CD1c-positive myeloid dendritic cell (primary cell): Measurements from ENCODE around the gene TSC22D2.
"Not testable (repeated sequence)": the region's sequence is repeated elsewhere in the genome, so short reads cannot be mapped to it uniquely, and the experiment has no call there.

Experiments
- DNase-seq: peaks from one replicate; pipeline ENCODE4 v3.0.0-alpha.2; 2016; ENCODE audit errors: extremely low spot score

TSC22D2 gene

DNA sequence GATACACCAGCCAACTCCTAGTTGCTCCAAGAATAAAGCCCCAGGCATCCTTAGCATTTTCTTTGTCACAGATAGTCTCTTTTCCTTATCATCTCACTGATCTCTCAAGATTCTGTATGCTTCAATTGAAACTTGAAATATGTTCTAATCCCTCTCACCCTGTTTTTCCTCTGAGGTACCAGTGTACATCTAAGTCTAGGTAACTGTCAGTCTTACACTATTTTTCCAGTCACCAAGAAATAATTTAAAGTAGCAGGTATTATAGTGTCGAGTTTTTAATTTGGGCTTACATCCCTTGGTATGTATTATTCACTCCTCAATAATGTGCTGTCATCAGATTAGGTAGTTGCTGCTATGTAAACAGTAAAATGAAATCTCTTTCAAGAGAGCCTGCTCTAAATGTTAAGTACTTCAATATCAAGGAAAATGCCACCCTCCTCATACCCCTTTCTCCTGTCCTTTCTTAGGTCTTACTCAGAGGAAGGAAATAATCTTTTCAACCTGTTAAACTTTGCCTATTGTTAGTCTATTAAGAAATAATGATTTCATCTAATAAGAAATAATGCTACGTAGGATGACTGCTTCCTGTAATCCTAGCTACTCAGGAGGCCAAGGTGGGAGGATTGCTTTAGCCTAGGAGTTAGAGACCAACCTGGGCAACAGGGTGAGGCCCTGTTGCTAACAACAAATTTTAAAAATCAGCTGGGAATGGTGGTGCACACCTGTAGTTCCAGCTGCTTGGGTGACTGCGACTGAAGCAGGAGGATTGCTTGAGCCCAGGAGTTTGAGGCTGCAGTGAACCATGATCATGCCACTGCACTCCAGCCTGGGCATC is 39.8 kb downstream of the TSC22D2 start:
- no peak for DNase-seq

DNA sequence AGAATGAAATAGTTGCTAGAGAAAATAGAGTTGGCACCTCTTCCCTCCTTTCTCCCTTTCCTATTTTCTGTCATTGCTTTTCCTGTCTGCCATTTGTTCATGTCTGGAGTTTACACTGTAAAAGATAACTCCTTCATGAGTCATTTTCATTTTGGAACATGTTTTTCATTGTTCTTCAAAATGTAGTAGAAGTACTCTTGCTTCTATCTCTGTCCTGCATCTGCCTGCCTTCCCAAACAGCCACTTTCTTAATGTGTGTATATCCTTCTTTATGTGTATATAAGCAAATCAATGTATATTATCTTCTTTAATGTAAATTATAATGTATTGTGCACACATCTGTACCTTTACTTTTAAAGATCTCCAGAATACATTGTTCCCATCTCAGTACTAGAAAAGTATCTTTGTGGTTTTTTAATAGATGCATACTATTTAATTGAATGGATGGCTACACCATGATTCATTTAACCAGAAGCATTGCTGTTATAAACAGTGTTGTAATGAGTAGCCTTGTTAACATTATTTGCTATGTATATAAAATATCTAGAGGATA is 41.1 kb downstream of the TSC22D2 start:
- DNase-seq = no peak

DNA sequence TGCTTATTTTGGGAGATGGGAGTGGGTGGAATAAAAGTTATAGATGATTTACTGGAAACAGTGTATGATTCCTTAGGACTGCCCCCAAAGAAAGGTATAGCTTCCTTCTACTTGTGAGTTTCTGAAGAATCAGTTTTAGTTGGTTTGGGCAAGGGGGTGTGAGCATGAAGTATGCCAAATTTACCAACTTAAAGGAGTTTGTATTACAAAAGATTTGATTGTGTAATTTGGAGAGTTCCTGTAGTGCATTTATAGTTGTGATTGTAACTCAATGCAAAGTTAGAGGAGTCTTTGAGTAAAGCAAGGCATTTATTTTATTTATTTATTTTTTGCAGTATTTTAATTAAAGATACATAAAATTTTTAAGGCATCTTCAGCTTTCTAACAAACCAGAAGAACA is 42.8 kb downstream of the TSC22D2 start:
- peak; percentile 17 for DNase-seq

DNA sequence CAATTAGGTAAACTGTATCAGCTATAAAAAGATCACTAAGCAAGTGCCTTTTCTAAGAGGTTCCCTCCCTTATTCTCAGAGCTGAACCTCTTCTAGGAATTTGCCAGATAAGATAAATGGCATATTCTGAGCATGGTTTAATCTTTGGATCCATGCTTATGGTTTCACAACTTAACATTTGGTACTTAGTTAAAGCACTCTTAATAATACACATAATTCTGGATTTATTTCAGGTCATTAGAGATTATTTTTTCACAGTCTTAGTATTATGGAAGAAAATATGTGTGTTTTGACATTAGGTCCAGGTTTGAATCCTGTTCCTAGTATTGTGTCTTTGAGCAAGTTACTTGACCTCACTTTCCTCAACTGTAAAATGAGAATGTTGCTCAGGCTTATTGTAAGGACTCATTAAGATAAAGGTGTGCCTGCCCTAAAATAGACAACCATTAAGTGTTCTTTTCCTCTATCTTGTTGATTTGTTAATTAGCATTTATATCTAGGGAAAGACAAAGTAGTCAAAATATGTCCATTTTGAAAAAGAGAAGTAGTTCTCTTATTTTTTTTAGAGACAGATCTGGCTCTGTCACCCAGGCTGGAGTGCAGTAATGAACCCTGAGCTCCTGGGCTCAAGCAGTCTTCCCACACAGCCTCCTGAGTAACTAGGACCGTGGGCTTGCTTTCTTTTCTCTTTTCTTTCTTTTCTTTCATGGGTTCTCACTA is 43.4 kb downstream of the TSC22D2 start:
- peak; percentile 21 for DNase-seq

DNA sequence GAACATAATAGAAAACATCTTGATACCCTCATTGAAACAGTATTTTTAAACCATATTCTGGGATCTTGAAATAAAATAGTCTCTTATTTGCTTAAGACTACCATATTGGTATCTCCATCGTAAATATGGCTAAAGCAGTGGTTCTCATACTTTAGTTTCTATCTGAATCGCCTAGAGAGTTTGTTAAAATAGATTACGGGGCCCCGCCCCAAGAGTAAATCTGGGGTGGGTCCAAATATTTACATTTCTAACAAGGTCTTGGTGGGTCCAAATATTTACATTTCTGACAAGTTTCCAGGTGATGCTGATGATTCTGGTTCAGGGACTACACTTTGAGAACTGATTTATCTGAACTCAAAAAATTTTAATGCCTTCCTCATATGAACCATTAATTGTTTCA is 45.3 kb downstream of the TSC22D2 start:
- no peak for DNase-seq

DNA sequence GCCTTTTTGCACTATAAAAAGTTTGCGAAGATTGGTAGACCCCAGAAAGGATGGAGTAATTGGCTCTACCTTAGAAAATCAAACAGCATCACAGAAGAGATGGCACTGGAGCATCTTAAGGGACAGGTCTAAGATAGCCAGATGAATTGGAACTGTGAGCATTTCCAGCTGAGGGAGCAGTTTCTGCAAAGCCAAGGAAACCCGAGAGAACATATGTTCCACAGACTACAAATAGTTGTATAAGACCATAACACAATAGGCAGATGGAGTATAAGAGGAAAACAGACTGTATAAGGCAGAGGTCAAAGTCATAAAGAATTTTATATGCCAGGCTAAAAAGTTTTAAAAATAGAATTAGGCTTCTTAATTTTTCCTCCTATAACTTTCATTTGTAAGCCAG is 46.0 kb downstream of the TSC22D2 start:
- DNase-seq = no peak

DNA sequence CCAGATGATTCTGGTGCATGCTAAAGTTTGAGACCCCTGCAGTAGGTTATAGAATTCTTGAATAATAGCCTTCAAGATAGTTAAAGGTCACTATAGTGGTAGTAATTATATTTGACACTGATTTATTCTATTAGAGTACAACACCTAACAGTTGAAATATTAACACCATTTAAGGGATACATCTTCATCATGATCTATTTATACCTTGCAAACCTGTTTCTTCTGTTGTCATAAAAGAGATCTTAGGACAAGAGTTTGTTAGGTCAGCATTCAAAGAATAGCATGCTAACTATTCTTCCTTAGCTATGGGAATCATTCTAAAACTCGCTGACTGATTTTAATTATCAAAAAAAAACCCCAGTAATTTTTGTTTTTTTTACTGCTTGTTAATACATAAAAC is 46.5 kb downstream of the TSC22D2 start:
- DNase-seq = no peak

DNA sequence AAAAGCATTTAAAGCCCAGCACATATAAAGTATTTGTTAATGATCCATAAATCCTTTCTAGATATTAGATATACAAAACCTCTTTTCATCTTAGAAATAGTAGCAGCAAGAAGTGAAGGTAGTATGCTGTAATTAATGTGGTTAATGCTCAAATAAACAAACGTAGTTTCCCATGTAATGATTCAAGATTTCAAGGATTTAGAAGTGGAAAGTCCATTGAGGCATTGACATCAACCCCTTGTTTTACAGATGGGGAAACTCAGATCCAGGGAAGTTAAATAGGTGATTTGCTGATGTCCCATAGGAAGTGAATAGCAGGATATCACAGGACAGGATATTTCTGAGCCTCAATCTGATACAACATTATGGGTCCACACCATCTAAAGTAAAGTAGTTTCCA is 47.2 kb downstream of the TSC22D2 start:
- no peak for DNase-seq

DNA sequence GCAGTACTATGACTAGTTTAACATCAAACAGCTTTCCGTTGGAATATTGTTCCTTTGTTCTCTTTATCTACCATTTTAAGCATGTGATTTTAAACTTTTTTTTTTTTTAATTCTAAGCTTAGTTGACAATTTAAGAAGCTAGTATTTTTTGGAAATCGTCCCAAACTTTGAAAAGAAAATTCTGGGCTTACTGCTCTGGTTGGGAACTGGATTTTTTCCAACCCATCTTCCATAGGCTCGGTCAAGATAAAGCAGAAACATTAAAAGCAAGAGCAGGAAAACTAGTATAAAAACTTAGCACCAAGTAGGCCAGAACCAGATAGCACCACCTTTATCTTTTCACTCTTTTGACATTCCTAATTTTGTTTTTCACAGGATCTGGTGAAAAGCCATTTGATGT is 49.9 kb downstream of the TSC22D2 start:
- DNase-seq = no peak

DNA sequence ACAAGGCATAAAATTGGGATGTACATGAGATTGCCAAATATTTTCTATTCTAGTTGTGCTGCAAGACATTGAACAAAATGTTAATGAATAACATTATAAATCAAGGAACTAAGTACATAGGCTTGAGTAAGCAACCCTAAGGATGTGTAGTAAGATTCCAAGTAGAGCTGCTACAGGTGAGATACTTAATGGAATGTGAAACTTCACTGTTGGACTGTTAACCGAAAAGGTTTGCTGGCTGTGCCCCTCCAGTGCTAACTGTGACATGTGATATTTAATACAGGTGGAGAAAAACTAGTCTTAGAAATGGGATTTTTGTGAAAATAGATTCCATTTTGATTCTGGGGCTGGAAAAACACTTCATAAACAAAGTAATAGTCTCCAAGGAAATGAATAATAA is 52.4 kb downstream of the TSC22D2 start:
- no peak for DNase-seq

DNA sequence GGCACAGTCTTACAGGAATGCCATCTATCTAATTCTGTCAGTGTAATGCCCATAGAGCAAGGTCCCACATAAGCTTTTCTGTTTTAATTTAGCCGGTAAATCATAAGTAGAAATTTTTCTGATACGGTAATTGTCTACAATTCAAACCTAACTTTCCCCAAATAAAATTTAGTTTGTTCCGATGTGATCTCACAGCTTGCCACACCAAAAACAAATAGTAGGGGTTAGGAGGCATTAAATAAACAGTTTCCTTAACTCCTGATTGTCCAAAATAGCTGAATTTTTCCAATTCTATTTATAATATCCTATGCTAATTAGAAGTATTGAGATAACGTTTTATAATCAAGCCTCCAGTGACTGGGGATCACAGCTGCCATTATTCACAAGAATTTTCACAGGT is 53.3 kb downstream of the TSC22D2 start:
- DNase-seq = no peak

DNA sequence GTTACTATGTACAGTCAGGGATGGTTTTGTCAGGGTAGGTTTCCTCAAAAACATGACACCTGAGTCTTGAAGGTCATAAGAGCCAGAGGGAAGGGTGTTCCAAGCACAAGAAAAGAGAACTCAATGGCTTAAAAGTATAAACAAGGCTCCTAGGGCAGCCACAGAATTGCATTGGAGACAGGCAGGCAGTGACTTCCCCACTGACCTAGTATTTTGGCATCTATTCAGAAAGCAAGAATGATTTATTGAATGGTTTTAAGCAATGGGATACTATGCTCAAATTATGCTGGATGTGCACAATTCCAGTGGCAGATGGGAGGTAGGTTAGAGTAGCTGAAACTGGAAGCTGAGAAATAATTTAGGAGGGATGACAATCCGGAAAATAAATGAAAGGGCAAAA is 54.0 kb downstream of the TSC22D2 start:
- no peak for DNase-seq

DNA sequence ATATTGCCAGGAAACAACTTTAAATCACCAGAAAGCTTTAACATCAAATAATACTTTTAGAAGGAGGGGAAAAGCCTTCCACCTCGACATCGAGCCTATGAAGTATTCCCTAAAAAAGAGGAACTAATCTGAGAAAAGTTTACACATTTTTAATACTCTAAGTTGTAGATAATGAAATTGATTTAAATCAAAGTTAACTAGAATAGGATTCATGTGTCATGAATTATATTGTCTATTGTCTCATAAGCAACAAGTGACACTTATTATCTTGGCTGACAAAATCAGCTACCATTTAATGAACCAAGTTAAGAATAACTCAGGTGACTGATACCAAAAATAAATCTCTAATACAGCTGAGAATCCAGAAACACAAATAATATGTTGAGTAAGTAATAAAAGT is 56.6 kb downstream of the TSC22D2 start:
- no peak for DNase-seq

DNA sequence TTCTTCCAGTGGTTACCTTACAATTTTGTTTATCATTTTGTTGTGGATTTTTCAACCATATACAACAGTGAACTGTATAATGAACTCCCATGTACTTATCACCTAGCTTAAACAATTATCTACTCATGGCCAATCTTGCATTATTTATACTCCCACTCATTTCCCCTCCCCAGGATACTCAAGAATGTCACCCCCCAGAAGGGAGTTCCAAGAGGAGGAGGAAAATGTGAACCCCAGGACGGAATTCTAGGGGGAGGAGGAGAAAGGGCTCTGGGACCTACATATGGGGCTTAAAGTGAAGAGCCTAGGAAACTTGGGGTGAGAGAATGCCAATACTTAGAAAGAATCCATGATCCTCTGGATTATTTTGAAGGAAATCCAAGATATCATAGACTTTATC is 59.3 kb downstream of the TSC22D2 start:
- no peak for DNase-seq

DNA sequence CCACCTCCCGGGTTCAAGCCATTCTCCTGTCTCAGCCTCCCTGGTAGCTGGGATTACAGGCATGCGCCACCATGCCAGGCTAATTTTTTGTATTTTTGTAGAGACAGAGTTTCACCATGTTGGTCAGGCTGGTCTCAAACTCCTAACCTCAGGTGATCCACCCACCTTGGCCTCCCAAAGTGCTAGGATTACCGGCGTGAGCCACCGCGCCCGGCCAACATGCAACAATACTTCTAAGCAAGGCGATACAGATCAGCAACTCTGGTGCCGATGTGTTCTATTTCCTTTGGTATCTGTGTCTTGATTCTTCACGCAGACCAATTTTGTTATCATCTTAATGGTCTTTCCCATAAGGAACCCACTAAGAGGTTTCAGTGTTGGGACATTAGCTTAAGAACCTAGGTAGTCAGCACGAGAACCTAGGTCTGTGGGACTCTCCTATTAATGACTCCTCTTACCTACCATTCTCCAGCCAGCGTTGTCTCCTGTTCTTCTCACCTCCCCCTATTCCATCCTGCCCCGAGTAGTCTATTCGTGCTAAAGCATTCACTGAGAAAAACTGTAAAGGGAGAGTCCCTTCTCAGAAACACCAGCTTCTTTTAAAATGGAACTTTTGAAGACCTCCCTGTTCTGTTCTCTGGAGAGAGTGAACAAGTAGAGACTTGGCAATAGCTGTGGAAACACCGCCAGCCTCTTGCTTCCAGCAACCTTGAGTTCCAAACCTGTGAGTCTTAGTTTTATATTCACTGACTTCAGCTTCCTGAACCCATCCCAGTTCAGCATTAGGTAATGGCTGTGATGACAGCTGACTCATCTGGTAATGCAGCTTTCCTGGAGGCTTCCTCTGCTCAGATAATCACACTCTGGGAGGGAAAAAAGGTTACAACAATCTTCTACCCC is 61.2 kb downstream of the TSC22D2 start:
- DNase-seq = no peak

DNA sequence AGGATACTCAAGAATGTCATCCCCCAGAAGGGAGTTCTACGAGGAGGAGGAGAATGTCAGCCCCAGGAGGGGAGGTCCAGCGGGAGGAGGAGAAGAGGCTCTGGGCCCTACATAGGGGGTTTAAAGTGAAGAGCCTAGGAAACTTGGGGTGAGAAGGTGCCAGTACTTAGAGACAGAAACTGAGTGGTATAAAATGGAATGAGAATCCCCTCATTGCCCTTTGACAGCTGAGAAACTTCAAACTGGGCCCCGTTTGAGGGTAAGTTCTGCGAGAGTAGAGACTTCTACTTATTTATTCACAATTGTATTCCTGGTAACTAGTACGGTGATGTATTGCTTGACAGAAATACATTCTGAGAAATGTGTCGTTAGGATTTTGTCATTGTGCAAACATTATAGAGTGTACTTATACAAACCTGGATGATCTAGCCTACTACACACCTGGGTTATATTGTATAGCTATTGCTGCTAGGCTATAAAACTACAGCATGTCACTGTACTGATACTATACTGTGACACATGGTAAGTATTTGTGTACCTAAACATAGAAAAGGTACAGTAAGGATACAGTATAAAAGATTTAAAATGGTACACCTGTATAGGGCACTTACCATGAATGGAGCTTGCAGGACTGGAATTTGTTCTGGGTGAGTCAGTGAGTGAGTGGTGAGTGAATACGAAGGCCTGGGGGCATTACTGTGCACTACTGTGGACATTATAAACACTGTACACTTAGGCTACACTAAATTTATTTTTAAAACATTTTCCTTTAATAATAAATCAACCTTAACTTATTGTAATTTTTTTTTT is 62.0 kb downstream of the TSC22D2 start:
- no peak for DNase-seq

DNA sequence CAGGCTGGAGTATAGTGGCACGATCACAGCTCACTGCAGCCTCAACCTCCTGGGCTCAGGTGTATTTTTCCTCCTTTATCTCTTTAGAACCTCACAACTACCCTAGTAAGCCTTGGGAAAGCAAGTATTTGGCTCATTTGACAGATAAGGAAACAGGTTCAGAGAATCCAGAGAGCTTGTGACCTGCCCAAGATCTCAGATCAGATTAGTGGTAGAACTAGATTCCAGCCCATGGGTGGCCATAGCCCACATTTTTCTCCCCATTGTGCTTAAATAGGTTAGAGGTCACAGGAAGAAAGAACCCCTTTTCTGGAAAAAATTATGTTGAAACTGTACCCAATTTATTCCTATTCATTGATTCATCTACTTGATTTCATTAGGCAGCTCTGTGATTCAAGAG is 64.3 kb downstream of the TSC22D2 start:
- DNase-seq = no peak

DNA sequence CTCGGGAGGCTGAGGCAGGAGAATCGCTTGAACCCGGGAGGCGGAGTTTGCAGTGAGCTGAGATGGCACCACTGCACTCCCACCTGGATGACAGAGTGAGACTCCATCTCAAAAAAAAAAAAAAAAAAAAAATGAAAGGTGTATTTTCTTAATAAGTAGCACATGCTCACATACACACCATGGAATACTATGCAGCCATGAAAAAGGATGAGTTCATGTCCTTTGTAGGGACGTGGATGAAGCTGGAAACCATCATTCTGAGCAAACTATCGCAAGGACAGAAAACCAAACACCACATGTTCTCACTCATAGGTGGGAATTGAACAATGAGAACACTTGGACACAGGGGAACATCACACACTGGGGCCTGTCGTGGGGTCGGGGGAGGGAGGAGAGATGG is 65.1 kb downstream of the TSC22D2 start:
- not testable (repeated sequence) for DNase-seq

DNA sequence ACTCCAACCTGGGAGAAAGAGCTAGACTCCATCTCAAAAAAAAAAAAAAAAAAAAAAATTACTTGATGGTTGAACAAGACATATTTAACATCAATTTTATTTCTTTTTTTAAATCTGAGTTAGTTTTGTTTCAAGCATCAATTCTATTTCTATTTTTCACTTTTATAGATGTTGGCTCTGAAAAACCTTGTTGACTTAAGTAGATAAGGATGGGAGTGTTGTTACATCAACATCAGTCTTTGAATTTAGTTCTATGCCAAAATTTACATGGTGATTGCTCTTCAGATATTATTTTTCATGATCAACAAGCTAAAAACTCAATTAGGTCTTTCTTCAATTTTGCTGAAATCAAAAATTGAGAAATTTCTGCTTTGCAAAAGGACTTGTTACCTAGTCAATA is 71.3 kb downstream of the TSC22D2 start:
- no peak for DNase-seq

DNA sequence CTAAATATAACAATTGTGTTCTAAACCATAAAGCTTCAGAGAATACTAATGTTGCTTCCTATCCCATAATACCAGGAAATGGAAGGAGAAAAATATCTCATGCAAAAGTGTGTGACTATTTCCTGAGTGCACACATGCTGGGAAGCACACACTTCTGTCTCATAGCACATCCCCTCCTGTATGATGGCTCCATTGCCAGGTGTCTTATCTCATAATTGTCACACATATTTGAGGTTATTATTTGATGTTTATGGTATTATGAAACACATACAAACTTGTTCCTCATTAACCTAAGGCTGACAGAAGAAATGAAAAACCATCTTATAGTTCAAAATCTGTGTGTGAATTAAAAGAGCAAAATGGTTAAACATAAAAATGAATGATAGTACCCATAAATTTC is 72.8 kb downstream of the TSC22D2 start:
- no peak for DNase-seq

DNA sequence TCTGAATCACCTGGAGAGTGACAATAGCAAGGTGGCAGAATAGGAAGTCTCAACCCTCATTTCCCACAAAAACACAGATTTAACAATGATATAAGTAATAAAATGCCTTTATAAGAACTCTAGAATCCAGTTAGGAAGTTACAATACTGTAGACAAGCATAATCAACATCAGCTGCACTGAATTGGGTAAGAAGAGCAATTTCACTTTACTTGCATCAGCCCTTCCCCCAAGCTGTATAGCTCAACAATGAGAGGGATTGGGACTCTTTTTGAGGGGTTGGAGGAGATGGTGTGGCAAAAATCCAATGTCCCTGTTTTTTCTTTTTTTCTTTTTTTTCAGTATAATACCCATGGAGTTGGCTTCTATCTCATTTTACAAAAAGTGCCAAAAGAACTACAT is 75.1 kb downstream of the TSC22D2 start:
- no peak for DNase-seq
